Bronchial epithelial cell (primary cell): ENCODE results near the gene XIAP. TPM values are rescaled to one million over a fixed set of nuclear protein-coding genes. Genes with fewer than 3 reads are reported as not detected.
"Not testable (repeated sequence)": the region's sequence is repeated elsewhere in the genome, so short reads cannot be mapped to it uniquely, and the experiment has no call there.

ENCODE experiments used
- DNase-seq: peaks from one replicate; pipeline ENCODE4 v3.0.0-alpha.2; 2010; ENCODE audit warnings: low read depth
- FAIRE-seq: peaks from 2 replicates; lab custom pipeline; 2011; peaks lifted over from hg19 to GRCh38; lab: Jason Lieb, UNC
- H3K27me3 ChIP-seq: 2 replicates; pipeline ENCODE4 v1.5.1; 2011; ENCODE audit warnings: low read length; ENCODE audit not compliant: control insufficient read depth, insufficient read depth
- H3K36me3 ChIP-seq: 2 replicates; pipeline ENCODE4 v1.5.1; 2011; ENCODE audit warnings: low read length; ENCODE audit not compliant: control insufficient read depth, insufficient read depth
- H3K4me3 ChIP-seq: 2 replicates; pipeline ENCODE4 v1.5.1; 2011; ENCODE audit warnings: mild to moderate bottlenecking, low read depth, low read length, control low read depth
- CTCF ChIP-seq: IDR thresholded peaks from 2 replicates; pipeline ENCODE4 v1.5.1; 2011; ENCODE audit warnings: mild to moderate bottlenecking, moderate library complexity, low read length, control low read depth, inconsistent platforms; ENCODE audit not compliant: insufficient read depth, severe bottlenecking
- total RNA-seq: library from RNA; depleted of rRNA; stranded (reverse); fragments of >200 nt; gene quantifications from 2 replicates; pipeline ENCODE4 v1.2.1, GENCODE V29; 2014

The XIAP gene
- total RNA-seq, 1 donor from 2014 or later: 41.6 TPM

- DNase-seq: peak; percentile 34
- no peak for TF ChIP-seq CTCF
- no peak for FAIRE-seq
- H3K36me3 ChIP-seq: no peaks in the 10 kb centered on the region
- no peaks in the 10 kb centered on the region for H3K27me3 ChIP-seq
- H3K4me3 ChIP-seq: no peak overlapping the region
These were observed 13.2 kb upstream of the XIAP start for GRCh38 chrX:123846577-123847038.

GRCh38 chrX:123847056-123847455 lies 12.8 kb upstream of the XIAP start:
- Histone ChIP-seq H3K27me3 (no peaks in the 10 kb centered on the region), H3K4me3 (no peak overlapping the region), H3K36me3 (no peaks in the 10 kb centered on the region)
- no peak for TF ChIP-seq CTCF
- FAIRE-seq (no peak), DNase-seq (no peak)

GRCh38 chrX:123849096-123849495 lies 10.8 kb upstream of the XIAP start:
- no peak for DNase-seq
- no peak for FAIRE-seq
- Histone ChIP-seq H3K36me3 (no peaks in the 10 kb centered on the region), H3K4me3 (no peak overlapping the region), H3K27me3 (no peaks in the 10 kb centered on the region)
- no peak for TF ChIP-seq CTCF

GRCh38 chrX:123849906-123850305 lies 9.9 kb upstream of the XIAP start:
- not testable (repeated sequence) for H3K27me3 ChIP-seq, H3K36me3 ChIP-seq, H3K4me3 ChIP-seq, FAIRE-seq
- DNase-seq: peak; percentile 13

GRCh38 chrX:123851079-123851478 lies 8.8 kb upstream of the XIAP start:
- H3K36me3 ChIP-seq: no peaks in the 10 kb centered on the region
- no peak for TF ChIP-seq CTCF
- H3K4me3 ChIP-seq: no peak overlapping the region
- FAIRE-seq (no peak), DNase-seq (no peak)
- no peaks in the 10 kb centered on the region for H3K27me3 ChIP-seq

- FAIRE-seq: no peak
These were observed 5.5 kb upstream of the XIAP start for GRCh38 chrX:123854329-123854728.

More at GRCh38 chrX:123854329-123854728, 5.5 kb upstream of the XIAP start:
- TF ChIP-seq CTCF: no peak
- Histone ChIP-seq H3K27me3 (no peaks in the 10 kb centered on the region), H3K36me3 (no peaks in the 10 kb centered on the region), H3K4me3 (no peak overlapping the region)
- DNase-seq: no peak
